ENCODE measurements around the gene UNK.
"Not testable (repeated sequence)": the region's sequence is repeated elsewhere in the genome, so short reads cannot be mapped to it uniquely, and the experiment has no call there.

UNK gene

GRCh38 chr17:75869282-75870141 is 84.9 kb downstream of the UNK start:
- no peak for DNase-seq (ENCODE audit: low read depth in 4 of 4, low spot score in 1 of 4)

GRCh38 chr17:75870228-75870627 is 85.6 kb downstream of the UNK start:
- DNase-seq (ENCODE audit: low read depth in 4 of 4, low spot score in 1 of 4): not testable (repeated sequence)

- DNase-seq (ENCODE audit: low read depth in 4 of 4, low spot score in 1 of 4): no peak
Observed at GRCh38 chr17:75872434-75873351, 88.1 kb downstream of the UNK start.

- DNase-seq (ENCODE audit: low read depth in 4 of 4, low spot score in 1 of 4): no peak
Observed at GRCh38 chr17:75873587-75874322, 89.1 kb downstream of the UNK start.

GRCh38 chr17:75874323-75875181 is 89.9 kb downstream of the UNK start:
- DNase-seq (ENCODE audit: low read depth in 4 of 4, low spot score in 1 of 4): no peak
